Right lobe of liver (tissue), 6 donors: Measurements from ENCODE around the gene ANKRD44. TPM values are rescaled to one million over a fixed set of nuclear protein-coding genes. Genes with fewer than 3 reads are reported as not detected.
"Not testable (repeated sequence)": the region's sequence is repeated elsewhere in the genome, so short reads cannot be mapped to it uniquely, and the experiment has no call there.

ENCODE experiments used
- ATAC-seq, 4 donors: fragments of 200-7000 bp; cut with Tn5 transposase; one replicate each; pipeline ENCODE4 v1.9.1; 2020; ENCODE audit warnings: mild to moderate bottlenecking in 4 of 4, moderate library complexity in 4 of 4
- DNase-seq, 3 donors: peaks; one replicate each; pipeline ENCODE4 v3.0.0-alpha.2; 2020
- H3K27ac ChIP-seq, 3 donors: fragments of 200-600 bp; one replicate each; pipeline ENCODE4 v1.8.0; 2022
- H3K27me3 ChIP-seq, 2 donors: fragments of 200-600 bp; one replicate each; pipeline ENCODE4 v1.8.0; 2022
- H3K36me3 ChIP-seq, 4 donors: fragments of 200-600 bp; sonication (generic) in 1 of 4; one replicate each; pipeline versions ENCODE4 v1.5.1 to v1.8.0; 2017 to 2022; ENCODE audit warnings: control low read depth in 1 of 4
- H3K4me1 ChIP-seq, 4 donors: fragments of 200-600 bp; sonication (generic) in 1 of 4; one replicate each; pipeline versions ENCODE4 v1.5.1 to v1.8.0; 2017 to 2022; ENCODE audit warnings: control low read depth in 1 of 4
- H3K4me3 ChIP-seq, 3 donors: fragments of 200-600 bp; one replicate each; pipeline ENCODE4 v1.8.0; 2022
- H3K9me3 ChIP-seq, 4 donors: fragments of 200-600 bp; sonication (generic) in 1 of 4; one replicate each; pipeline versions ENCODE4 v1.5.1 to v1.8.0; 2017 to 2022; ENCODE audit warnings: control low read depth in 1 of 4
- CTCF ChIP-seq, 4 donors: fragments of 200-600 bp in 3 of 4; fragments of 450-650 bp in 1 of 4; IDR thresholded peaks; one replicate each; pipeline versions ENCODE4 v1.5.1 to v1.8.0; 2016 to 2022; ENCODE audit warnings: antibody characterized with exemption in 4 of 4, mild to moderate bottlenecking in 2 of 4
- POLR2A ChIP-seq: fragments of 450-650 bp; IDR thresholded peaks from one replicate; pipeline ENCODE4 v1.6.1; 2017; ENCODE audit warnings: antibody characterized with exemption, mild to moderate bottlenecking
- WGBS: methylation state at CpG from one replicate; pipeline ENCODE4 v1.1.6; 2018; ENCODE audit warnings: low coverage, low lambda C conversion rate; ENCODE audit not compliant: insufficient coverage; ENCODE audit errors: missing lambda C conversion rate; 5-methylcytosine and 5-hydroxymethylcytosine counted together
- intact Hi-C, 2 donors: fragments of 100-400 bp; cut with DNase I; formaldehyde crosslinking; loops; one replicate each; pipeline versions ENCODE4 v1.11.2 to v1.14.1; 2022
- total RNA-seq, 6 experiments: library from RNA; depleted of rRNA in 2 of 6; stranded (reverse); fragments of >200 nt in 2 of 6; fragmentation: NEBNext Ultra II Directional in 3 of 6; extraction: Animal tissue kit (Norgen Biotek cat#: 25700) in 3 of 6; gene quantifications; one replicate each; pipeline versions ENCODE4 v1.1.0 to v1.2.4, GENCODE V29; 2016 to 2023
- donor health status: DM: no; HTN: yes; CAD: no.
- donor health status: DM: no; HTN: no; CAD: no.
- donor health status: DM: no; HTN: no; CAD: no.
- donor health status: DM: no; HTN: yes; CAD: no.
- donor health status: DM: no; HTN: yes; CAD: no.

Gene ANKRD44
- total RNA-seq, 6 experiments from 2014 or later, result 7.9 to 19.5 (median 13.3) TPM

DNA sequence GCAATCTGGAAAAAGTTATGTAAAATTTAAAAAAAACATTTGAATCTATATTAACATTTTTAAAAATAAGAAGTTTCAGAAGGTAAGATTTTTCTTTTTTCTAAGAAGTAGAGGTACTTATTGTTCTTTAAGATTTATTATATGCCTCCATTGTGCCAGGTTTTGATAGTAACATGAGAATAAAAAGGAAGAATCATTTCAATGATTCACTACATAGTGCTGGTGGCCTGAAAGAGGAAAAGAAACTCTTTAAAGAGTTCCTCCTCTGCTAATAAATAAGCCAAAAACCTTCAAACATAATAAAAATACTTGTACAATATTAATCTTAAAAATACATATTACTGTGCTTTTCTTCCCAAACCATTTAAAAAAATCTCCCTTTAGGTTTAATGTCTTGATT lies 69.0 kb downstream of the ANKRD44 start:
- H3K27ac ChIP-seq, result no peak overlapping the region
- no peaks in the 10 kb centered on the region for H3K27me3 ChIP-seq
- H3K36me3 ChIP-seq, result no peaks in the 10 kb centered on the region
- H3K4me3 ChIP-seq, result no peak overlapping the region
- intact Hi-C loops, result no loop called here
- no peaks in the 10 kb centered on the region for H3K9me3 ChIP-seq
- ATAC-seq (no peak), DNase-seq (no peak)
- H3K4me1 ChIP-seq, result peaks cover 0 to 6% (median 0%) of the 10 kb centered on the region in 4 donors
- TF ChIP-seq CTCF (IDR thresholded peaks at IDR 0.05), result no peak
- TF ChIP-seq POLR2A, result no peak

DNA sequence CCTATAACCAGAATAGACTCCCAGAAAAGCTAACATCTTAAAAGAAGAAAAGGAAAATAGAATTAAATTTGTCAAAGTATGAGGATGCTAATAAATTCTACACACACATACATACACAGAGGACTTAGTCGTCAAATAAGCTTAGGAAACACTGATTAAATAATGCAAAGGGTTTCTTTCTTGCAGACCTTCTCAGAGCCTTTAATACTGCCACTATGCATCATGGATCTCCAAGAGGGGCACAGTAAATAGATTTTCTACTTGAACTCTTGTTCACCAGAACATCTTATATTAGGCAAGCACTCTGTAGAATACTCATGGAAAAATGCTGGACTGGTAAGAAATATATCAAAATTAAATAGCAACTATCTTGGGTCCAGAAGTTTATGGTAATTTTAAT lies 69.4 kb downstream of the ANKRD44 start:
- ATAC-seq, result no peak
- H3K4me1 ChIP-seq, result peaks cover 0 to 6% (median 0%) of the 10 kb centered on the region in 4 donors

GRCh38 chr2:197240421-197241041 lies 70.0 kb downstream of the ANKRD44 start:
- Histone ChIP-seq H3K4me1 (peaks cover 0 to 6% (median 0%) of the 10 kb centered on the region in 4 donors), H3K36me3 (no peaks in the 10 kb centered on the region), H3K27me3 (no peaks in the 10 kb centered on the region), H3K27ac (no peak overlapping the region), H3K4me3 (no peak overlapping the region), H3K9me3 (no peaks in the 10 kb centered on the region)
- intact Hi-C loops, result no loop called here
- 43% methylated on average over 1 of the region's 1 CpG for WGBS
- peak in 2 of 4 donors; percentile 12 to 26 for ATAC-seq
- no peak for TF ChIP-seq CTCF (IDR thresholded peaks at IDR 0.05)
- no peak for TF ChIP-seq POLR2A
- DNase-seq, result no peak

More for the DNA sequence above, 69.4 kb downstream of the ANKRD44 start:
- Histone ChIP-seq H3K9me3 (no peaks in the 10 kb centered on the region), H3K4me3 (no peak overlapping the region), H3K27ac (no peak overlapping the region), H3K27me3 (no peaks in the 10 kb centered on the region), H3K36me3 (no peaks in the 10 kb centered on the region)
- DNase-seq, result no peak
- TF ChIP-seq CTCF (IDR thresholded peaks at IDR 0.05), result no peak
- no peak for TF ChIP-seq POLR2A
- 0% methylated on average over 1 of the region's 1 CpG for WGBS
- intact Hi-C loops, result no loop called here

DNA sequence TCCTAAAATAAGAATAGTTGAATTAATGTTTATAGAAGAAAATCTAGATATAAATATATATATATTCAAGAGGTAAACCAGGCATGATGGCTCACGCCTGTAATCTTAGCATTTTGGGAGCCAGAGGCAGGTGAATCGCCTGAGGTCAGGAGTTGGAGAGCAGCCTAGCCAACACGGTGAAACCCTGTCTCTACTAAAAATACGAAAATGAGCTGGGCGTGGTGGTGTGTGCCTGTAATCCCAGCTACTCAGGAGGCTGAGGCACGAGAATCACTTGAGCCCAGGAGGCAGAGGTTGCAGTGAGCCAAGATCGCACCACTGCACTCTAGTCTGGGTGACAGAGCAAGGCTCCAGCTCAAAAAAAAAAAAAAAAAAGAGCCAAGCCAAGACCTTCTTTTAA lies 70.6 kb downstream of the ANKRD44 start:
- H3K27ac ChIP-seq, H3K9me3 ChIP-seq, H3K27me3 ChIP-seq, H3K4me1 ChIP-seq, DNase-seq, H3K4me3 ChIP-seq, ATAC-seq, H3K36me3 ChIP-seq, intact Hi-C loops: not testable (repeated sequence)
- 77% methylated on average over 7 of the region's 7 CpGs for whole genome bisulfite sequencing

DNA sequence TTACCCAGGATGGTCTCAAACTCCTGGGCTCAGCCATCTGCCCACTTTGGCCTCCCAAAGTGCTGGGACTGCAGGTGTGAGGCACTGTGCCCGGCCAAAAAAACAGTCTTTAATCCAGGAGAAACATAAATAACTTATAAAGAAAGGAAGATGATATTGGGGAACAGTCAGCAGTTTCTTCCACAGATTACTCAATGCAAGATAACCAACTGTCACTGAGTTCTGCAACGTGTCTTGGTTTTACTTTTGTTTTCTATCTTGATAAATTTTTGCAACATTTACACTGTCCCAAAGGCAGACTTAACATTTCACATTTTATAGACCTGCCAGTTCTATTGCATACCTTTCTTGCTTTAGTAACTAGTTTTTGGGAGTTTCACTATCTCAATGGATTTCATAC lies 71.1 kb downstream of the ANKRD44 start:
- TF ChIP-seq POLR2A, result no peak
- TF ChIP-seq CTCF (IDR thresholded peaks at IDR 0.05), result no peak
- H3K4me3 ChIP-seq, result no peak overlapping the region
- H3K27ac ChIP-seq, result peak overlapping the region in 1 of 3 donors; percentile 31
- H3K4me1 ChIP-seq, result peaks cover 0 to 6% (median 0%) of the 10 kb centered on the region in 4 donors
- H3K27me3 ChIP-seq, result no peaks in the 10 kb centered on the region
- no peaks in the 10 kb centered on the region for H3K36me3 ChIP-seq
- DNase-seq, result no peak
- 19% methylated on average over 2 of the region's 2 CpGs for whole genome bisulfite sequencing
- no peaks in the 10 kb centered on the region for H3K9me3 ChIP-seq
- peak; percentile 73 to 90 (median 80) for ATAC-seq
- intact Hi-C loops, result no loop called here
